ENCODE data around the gene USF3.

DNA sequence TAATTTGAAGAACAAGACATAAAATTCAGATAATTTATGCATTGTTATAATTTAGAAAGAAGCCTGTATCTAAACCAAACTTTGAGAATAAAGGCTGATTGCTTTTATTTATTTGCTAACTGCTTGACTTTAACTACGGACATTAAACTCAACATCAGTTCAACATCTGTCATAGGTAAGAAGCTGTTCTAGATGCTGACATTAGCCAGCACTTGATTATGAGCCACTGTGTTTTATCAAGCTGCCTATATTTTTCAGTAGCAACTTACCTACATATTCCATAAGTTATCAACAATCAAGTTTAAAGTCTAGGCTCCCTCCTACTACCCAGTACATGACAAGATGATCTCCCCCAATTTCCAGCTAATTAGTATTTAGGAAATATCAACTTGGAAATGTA, 42.1 kb downstream of the USF3 start:
- TF ChIP-seq AGO2 (optimal IDR thresholded peaks at IDR 0.05; ENCODE audit: low read depth, low read length) (no peak), FOXM1 (CRISPR knock-in tag; IDR thresholded peaks at IDR 0.05) (no peak), CENPX (CRISPR knock-in tag; IDR thresholded peaks at IDR 0.05) (no peak), HDAC6 (IDR thresholded peaks at IDR 0.05; ENCODE audit: low read depth, low read length) (no peak)
- TF ChIP-seq, protein P1, sequence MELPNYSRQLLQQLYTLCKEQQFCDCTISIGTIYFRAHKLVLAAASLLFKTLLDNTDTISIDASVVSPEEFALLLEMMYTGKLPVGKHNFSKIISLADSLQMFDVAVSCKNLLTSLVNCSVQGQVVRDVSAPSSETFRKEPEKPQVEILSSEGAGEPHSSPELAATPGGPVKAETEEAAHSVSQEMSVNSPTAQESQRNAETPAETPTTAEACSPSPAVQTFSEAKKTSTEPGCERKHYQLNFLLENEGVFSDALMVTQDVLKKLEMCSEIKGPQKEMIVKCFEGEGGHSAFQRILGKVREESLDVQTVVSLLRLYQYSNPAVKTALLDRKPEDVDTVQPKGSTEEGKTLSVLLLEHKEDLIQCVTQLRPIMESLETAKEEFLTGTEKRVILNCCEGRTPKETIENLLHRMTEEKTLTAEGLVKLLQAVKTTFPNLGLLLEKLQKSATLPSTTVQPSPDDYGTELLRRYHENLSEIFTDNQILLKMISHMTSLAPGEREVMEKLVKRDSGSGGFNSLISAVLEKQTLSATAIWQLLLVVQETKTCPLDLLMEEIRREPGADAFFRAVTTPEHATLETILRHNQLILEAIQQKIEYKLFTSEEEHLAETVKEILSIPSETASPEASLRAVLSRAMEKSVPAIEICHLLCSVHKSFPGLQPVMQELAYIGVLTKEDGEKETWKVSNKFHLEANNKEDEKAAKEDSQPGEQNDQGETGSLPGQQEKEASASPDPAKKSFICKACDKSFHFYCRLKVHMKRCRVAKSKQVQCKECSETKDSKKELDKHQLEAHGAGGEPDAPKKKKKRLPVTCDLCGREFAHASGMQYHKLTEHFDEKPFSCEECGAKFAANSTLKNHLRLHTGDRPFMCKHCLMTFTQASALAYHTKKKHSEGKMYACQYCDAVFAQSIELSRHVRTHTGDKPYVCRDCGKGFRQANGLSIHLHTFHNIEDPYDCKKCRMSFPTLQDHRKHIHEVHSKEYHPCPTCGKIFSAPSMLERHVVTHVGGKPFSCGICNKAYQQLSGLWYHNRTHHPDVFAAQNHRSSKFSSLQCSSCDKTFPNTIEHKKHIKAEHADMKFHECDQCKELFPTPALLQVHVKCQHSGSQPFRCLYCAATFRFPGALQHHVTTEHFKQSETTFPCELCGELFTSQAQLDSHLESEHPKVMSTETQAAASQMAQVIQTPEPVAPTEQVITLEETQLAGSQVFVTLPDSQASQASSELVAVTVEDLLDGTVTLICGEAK (IDR thresholded peaks at IDR 0.05): no peak
- TF ChIP-seq, protein P1 (CRISPR knock-in tag; IDR thresholded peaks at IDR 0.05): no peak
- TF ChIP-seq, protein P2, sequence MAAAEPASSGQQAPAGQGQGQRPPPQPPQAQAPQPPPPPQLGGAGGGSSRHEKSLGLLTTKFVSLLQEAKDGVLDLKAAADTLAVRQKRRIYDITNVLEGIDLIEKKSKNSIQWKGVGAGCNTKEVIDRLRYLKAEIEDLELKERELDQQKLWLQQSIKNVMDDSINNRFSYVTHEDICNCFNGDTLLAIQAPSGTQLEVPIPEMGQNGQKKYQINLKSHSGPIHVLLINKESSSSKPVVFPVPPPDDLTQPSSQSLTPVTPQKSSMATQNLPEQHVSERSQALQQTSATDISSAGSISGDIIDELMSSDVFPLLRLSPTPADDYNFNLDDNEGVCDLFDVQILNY (CRISPR knock-in tag; conservative IDR thresholded peaks at IDR 0.05): no peak
